HG03159 (cell line): ENCODE results near the gene PERM1.

Experiments
- ATAC-seq: cut with Tn5 transposase; IDR thresholded peaks from one replicate; pipeline ENCODE4 v1.9.1; 2021; ENCODE audit warnings: mild to moderate bottlenecking, moderate library complexity; ENCODE audit not compliant: unreplicated experiment

Gene PERM1

GRCh38 chr1:936348-937264 is 45.3 kb downstream of the PERM1 start:
- no peak for ATAC-seq

DNA sequence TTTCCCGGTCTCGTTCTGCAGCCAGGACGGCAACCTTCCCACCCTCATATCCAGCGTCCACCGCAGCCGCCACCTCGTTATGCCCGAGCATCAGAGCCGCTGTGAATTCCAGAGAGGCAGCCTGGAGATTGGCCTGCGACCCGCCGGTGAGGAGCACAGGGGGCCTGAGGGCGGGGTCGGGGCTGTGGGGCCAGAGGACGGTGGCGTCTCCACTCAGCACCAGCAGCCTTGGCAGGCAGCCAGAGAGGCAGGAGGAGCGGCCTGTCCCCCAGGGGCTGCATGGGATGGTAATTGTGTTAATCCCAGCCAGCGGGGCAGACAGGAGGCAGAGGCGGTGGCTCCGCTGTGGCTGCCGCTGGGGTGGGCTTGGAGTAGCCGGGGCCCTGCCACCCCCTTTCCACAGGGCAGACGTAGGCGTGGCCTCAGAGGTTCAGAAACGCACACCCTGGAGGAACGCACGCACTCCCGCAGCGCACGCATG is 46.1 kb downstream of the PERM1 start:
- ATAC-seq, result no peak

GRCh38 chr1:934991-935750 is 46.7 kb downstream of the PERM1 start:
- ATAC-seq, result no peak

GRCh38 chr1:933603-933940 is 48.3 kb downstream of the PERM1 start:
- ATAC-seq, result no peak

- ATAC-seq, result no peak
Observed at GRCh38 chr1:932776-933602, 48.9 kb downstream of the PERM1 start.

GRCh38 chr1:932173-932510 is 49.8 kb downstream of the PERM1 start:
- no peak for ATAC-seq

DNA sequence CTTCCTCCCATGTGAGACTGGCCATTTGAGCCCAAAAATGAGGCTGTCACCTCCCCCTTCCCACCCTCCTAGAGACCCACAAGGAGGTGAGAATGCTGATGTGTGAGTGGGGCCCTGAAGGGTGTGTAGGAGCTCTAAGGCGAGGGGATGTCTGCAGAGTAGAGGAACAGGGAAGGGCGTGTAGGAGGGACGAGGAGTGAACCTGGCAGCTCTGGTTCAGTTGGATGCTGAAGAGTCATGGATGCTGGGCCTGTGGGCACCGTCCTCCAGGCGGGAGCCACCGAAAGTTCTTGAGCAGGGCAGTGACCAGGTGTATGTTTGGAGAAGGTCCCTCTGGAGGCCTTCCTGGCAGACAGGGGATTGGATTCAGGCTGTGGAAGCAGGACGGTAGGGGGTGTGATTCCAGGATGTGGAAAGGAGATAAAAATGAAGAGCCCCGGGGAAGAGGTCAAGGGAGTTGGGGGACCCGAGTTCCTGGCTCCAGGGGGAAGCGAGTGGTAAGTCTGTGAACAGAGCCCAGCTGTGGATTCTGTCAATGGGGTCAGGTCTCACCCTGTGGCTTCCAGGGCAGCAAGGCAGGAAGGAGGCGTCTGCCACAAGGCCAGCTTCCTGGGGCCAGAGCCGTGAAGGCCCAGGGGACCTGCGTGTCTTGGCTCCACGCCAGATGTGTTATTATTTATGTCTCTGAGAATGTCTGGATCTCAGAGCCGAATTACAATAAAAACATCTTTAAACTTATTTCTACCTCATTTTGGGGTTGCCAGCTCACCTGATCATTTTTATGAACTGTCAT is 50.3 kb downstream of the PERM1 start:
- no peak for ATAC-seq

DNA sequence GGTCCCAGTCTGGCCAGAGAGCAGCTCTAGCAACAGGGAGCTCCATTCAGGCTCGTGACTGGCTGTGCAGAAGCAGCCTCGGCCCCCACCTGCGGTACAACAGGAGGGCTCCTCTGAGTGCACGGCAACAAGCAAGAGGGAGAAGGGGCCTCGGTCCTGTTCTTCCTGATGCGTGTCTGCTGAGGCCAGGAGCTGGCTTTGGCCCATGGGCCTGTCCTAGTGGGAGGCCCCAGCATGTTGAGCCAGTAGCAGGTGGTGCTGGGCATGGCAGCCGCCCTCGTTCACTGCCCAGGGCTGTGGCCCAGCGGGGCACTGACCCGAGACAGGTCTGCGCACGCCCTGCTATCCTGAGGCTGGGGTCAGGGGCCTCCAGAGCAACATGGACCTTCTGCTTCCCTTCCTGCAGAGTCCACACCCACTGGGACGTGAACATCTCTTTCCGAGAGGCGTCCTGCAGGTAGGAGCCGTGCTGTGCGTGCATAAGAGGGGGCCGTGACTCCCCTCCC is 51.2 kb downstream of the PERM1 start:
- no peak for ATAC-seq

GRCh38 chr1:929712-930632 is 51.9 kb downstream of the PERM1 start:
- ATAC-seq, result no peak

- ATAC-seq, result no peak
Observed at GRCh38 chr1:928825-929661, 52.9 kb downstream of the PERM1 start.

DNA sequence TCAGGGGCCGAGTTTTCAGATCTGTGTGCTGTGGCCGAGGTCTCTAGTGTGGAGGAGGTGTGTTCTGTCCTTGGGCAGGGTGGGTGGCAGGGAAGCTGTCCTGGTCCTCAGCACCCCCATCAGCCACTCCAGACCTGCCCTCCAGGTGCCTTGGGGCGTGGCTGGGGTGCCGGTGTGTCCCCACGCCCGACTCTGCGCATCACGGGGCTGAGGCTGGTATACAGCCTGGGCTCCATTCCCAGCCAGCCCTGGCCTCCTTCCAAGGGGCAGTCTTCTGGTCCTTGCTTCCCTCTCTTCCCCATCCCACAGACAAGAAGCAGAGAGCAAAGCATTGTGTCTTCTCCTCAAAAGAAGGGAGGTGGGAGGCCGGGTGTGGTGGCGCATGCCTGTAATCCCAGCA is 54.1 kb downstream of the PERM1 start:
- no peak for ATAC-seq

DNA sequence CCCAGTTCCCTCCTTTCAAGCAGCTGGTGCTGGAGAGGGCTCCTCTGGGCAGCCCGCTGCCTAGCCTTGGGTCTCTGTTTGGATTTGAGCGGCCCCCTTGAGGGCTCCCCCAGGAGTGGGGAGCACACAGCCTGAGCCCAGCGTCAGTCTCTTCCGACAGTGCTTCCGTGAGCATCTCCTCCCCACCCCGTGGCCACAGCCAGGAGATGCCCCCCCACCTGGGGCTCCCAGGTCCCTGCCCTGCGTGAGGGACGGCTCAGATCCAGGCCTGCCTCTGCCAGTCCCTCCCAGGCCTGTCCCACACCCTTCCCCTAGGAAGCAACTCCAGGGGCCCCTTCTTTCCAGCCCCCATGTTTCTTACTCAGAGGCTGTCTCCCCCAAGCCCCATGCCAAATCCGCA is 54.7 kb downstream of the PERM1 start:
- no peak for ATAC-seq

DNA sequence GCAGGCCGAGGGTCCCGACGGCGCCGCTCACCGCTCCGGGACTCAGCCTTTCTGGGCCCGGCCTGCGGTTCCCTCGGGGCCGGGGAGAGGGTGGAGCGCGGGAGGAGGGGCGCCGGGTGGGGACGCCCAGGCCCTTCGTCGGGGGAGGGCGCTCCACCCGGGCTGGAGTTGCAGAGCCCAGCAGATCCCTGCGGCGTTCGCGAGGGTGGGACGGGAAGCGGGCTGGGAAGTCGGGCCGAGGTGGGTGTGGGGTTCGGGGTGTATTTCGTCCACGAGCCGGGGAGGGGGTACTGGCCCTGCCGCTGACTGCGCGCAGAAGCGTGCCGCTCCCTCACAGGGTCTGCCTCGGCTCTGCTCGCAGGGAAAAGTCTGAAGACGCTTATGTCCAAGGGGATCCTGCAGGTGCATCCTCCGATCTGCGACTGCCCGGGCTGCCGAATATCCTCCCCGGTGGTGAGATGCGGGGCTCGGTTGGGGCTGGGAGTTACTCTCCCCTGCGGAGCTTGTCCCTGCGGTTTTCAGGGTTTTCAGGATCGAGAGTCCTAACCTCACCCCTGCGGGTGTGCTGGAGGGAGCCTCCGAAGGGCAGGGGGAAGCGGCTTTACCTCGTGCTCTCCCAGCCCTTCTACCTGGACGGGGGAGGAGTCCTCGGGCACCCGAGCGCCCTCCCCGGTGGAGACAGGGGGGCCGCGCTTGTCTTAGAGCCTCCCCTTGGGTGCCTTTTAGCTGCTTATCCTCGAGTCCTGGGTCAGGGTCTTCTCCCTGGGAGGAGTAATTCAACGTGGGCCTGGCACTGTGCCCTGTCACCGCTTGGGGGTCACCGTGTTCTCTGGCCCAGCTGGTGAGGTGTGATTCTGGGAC is 56.1 kb downstream of the PERM1 start:
- no peak for ATAC-seq
